ENCODE measurements around the gene FAM107B.

The FAM107B gene

DNA sequence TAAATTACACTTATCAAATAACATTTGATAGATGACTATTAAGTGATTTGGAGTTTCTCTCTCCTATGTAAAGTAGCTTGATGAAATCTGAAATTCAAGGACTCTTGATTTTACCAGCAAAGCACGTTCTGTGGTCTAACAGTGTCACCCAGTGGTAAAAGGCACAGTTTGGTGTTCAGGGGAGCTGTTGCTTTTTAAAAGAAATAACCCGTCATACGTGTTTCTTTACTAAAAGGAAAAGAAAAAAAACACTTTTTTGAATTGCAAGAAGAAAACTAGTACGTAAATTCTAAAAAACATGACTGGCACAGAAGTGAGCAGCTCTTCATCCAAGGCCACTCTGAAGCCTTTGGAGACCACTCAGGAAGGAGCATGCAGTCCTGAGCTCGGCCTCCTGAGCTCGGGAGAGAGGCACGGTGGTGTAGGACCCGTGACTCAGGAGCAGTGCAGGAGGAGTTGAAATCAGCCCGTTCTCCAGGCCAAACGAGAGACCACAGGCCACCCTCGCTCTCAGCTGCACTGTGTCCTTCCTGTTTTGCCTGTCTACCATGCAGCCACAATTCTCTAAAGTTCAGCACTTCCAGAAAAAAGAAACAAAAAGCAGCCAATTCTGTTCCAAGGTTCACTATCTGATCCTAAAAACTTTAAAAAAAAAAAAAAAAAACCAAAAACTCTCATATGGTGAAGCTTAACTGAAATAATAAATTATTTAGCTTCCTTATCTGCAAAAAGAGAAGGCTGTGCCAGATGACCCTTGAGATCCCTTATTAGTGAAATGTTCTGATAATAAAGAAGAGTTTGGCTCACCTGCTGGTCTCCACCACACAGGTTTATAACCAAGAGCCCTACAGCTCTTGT lies 231.4 kb downstream of the FAM107B start:
- no peaks in the 10 kb centered on the region for H3K36me3 ChIP-seq
- H3K27me3 ChIP-seq (ENCODE audit: insufficient read depth, low read depth, severe bottlenecking): no peaks in the 10 kb centered on the region
- H3K27ac ChIP-seq: no peak overlapping the region
- H3K4me3 ChIP-seq (ENCODE audit: low read depth, low read length): no peak overlapping the region
- DNase-seq: no peak
- TF ChIP-seq, protein P1, sequence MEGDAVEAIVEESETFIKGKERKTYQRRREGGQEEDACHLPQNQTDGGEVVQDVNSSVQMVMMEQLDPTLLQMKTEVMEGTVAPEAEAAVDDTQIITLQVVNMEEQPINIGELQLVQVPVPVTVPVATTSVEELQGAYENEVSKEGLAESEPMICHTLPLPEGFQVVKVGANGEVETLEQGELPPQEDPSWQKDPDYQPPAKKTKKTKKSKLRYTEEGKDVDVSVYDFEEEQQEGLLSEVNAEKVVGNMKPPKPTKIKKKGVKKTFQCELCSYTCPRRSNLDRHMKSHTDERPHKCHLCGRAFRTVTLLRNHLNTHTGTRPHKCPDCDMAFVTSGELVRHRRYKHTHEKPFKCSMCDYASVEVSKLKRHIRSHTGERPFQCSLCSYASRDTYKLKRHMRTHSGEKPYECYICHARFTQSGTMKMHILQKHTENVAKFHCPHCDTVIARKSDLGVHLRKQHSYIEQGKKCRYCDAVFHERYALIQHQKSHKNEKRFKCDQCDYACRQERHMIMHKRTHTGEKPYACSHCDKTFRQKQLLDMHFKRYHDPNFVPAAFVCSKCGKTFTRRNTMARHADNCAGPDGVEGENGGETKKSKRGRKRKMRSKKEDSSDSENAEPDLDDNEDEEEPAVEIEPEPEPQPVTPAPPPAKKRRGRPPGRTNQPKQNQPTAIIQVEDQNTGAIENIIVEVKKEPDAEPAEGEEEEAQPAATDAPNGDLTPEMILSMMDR (IDR thresholded peaks at IDR 0.05; ENCODE audit: low read depth, low read length): no peak
- H3K9me3 ChIP-seq (ENCODE audit: severe bottlenecking): no peaks in the 10 kb centered on the region

DNA sequence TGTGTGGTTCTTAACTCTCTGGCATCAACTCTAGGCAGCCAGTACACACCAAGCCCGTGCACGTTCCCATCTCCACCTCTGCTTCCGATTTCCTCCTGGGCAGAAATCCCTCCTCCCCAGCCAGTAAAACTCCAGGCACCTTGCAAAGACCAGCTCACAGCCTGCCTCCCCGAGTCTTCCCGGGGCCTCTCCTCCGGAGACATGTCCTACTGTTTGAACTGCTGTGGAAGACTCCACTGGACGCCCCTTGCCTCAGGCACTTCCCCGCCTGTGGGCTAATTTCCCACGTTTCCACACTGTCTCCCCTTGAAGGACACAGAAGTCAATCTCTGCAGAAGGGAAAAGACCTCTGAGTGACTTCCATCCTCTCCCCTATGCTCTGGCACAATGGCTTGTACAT lies 233.3 kb downstream of the FAM107B start:
- no peak for DNase-seq
- TF ChIP-seq, protein P1 (IDR thresholded peaks at IDR 0.05; ENCODE audit: low read depth, low read length): no peak
- H3K27me3 ChIP-seq (ENCODE audit: insufficient read depth, low read depth, severe bottlenecking): no peaks in the 10 kb centered on the region
- no peaks in the 10 kb centered on the region for H3K9me3 ChIP-seq (ENCODE audit: severe bottlenecking)
- H3K36me3 ChIP-seq: no peaks in the 10 kb centered on the region
- H3K4me3 ChIP-seq (ENCODE audit: low read depth, low read length): no peak overlapping the region
- no peak overlapping the region for H3K27ac ChIP-seq

DNA sequence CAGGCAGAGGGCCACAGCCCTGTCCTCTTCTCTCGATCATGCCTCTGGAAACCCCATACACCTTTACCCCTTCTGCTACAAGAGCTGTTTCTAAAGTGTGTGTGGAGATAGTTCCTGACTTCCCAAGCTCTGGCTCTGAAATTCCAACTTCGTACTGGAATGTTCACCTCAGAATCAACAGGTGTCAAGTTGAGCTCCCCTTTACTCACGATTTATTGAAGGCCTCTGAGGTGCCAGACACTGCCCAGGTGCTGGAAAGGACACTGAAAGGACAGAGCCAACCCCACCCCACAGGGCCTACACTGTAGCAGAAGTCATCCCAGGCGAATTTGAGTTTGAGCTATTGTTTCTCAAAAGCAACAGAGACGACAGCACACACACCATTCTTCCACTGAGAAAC lies 234.1 kb downstream of the FAM107B start:
- DNase-seq: no peak
- TF ChIP-seq, protein P1 (IDR thresholded peaks at IDR 0.05; ENCODE audit: low read depth, low read length): no peak
- H3K36me3 ChIP-seq: no peaks in the 10 kb centered on the region
- H3K27me3 ChIP-seq (ENCODE audit: insufficient read depth, low read depth, severe bottlenecking): no peaks in the 10 kb centered on the region
- H3K4me3 ChIP-seq (ENCODE audit: low read depth, low read length): no peak overlapping the region
- no peaks in the 10 kb centered on the region for H3K9me3 ChIP-seq (ENCODE audit: severe bottlenecking)
- no peak overlapping the region for H3K27ac ChIP-seq

DNA sequence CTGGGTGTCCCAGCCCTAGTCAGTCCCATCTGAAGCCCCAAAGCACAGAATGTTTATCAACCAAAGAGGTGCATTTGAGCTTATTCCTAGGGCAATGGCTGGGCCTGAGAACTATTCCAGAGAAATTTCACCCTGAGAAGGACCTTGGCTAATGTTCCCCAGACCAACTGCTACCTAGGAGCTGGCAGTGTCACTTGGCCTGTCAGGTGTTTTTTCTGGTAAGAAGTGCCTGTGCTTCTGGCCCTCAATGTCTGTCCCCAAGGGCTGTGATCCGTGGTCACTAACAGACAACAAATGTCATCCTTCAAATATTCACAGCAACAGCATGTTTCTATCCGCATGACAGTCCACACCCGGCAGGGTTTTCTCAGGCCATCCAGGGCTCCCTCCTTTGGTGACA lies 234.6 kb downstream of the FAM107B start:
- TF ChIP-seq, protein P1 (IDR thresholded peaks at IDR 0.05; ENCODE audit: low read depth, low read length): no peak
- H3K27me3 ChIP-seq (ENCODE audit: insufficient read depth, low read depth, severe bottlenecking): no peaks in the 10 kb centered on the region
- H3K36me3 ChIP-seq: no peaks in the 10 kb centered on the region
- no peak for DNase-seq
- H3K9me3 ChIP-seq (ENCODE audit: severe bottlenecking): no peaks in the 10 kb centered on the region
- H3K4me3 ChIP-seq (ENCODE audit: low read depth, low read length): no peak overlapping the region
- H3K27ac ChIP-seq: no peak overlapping the region

DNA sequence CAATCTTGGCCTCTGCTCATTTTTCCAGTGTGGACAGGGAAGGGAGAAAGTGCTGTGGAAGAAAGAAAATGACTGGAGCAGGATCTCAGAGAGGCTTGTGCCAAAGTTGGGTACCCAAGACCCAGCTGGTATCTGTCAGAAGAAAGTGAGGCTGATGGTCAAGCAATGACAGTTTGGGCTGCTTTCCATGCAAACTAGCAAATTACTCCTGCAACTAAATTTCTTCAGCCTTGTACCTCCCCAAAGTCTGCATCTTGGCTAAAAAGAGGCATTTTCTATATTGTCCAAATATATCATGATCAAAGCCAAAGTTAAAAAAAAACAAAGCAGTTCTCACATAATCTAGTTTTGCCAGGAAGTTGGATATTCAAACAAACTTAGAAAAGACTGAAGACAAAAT lies 235.5 kb downstream of the FAM107B start:
- no peaks in the 10 kb centered on the region for H3K36me3 ChIP-seq
- DNase-seq: no peak
- no peaks in the 10 kb centered on the region for H3K27me3 ChIP-seq (ENCODE audit: insufficient read depth, low read depth, severe bottlenecking)
- H3K9me3 ChIP-seq (ENCODE audit: severe bottlenecking): no peaks in the 10 kb centered on the region
- H3K4me3 ChIP-seq (ENCODE audit: low read depth, low read length): no peak overlapping the region
- H3K27ac ChIP-seq: no peak overlapping the region
- TF ChIP-seq, protein P1 (IDR thresholded peaks at IDR 0.05; ENCODE audit: low read depth, low read length): no peak
